ENCODE results near the gene CHCHD6.

Gene CHCHD6

DNA sequence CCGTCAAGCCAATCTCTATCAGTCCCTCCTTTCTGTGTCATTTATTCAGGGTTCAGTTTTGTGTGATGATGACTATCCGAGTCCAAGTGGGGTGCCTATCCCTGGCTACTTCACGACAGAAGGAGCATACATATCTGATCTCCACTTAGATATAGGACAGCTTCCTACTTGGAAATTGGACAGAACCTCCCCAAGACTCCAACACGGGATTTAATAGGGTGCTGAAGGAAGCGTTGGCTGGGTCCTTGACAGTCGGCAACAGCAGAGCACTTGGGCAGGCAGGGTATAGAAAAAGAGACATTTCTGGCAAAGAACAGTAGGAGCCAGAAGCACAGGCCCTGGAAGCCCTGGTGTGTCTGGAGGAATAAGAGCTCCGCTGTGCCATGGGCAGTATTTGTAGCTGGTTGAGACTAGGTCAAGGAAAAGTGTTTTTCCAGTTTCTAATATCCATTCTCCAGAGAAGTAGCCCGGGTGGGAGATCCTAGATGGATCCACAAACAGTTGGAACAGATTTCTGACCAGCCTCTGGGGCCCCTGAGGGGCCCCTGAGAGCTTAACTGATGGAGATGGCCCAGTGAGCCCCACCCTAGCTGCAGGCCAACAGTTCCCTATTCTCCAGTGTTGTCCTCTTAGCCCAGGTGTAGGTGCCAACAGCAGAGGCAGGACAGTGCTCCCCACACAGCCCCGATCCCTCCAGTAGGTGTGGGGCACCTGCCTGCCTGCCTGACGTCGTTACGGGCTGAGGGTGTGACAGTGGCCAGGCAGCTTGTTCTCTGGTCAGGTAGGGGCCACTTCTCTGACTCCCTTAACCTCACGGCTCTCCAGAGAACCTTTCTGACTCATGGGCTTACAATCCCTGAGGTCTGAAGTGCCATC lies 130.8 kb downstream of the CHCHD6 start:
- no peak for DNase-seq

DNA sequence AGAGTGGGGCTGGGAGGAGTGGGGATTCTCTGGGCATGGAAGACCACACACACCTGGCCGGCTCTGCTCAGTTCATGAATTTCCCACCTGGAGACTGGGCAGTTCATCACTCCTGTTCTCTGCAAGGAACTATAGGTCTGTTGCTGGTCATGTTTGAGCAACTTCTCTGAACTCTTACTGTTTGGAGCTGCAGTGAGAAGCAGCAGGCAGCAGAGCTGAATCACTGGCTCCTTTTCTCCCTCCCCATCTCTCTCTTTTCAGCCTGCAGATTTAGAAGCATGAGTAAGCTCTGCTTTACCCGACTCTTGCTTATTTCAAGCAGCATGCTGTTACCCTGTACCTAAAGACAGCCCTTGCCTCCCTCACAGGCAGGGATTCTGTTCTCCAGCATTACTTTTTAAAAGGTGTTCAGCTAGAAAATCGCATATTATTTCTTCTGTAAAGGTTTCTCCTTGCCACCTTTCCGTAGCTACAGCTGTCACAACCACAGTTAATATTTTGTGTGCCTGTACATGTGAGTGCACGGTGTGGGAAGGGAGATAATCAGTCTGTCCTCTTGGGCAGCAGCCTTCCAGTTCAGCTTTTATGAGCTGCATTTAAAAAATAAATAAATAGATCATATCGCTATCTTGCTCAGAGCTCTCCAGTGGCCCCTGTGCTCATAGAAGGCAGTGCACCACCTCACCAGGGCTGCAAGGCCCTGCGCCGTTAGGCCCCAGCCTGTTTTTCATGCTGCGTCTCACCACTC lies 131.6 kb downstream of the CHCHD6 start:
- no peak for DNase-seq

GRCh38 chr3:126836220-126836860 lies 132.3 kb downstream of the CHCHD6 start:
- DNase-seq: no peak

- DNase-seq: no peak
These were observed 133.7 kb downstream of the CHCHD6 start for GRCh38 chr3:126837773-126838172.

- no peak for DNase-seq
These were observed 142.1 kb downstream of the CHCHD6 start for GRCh38 chr3:126845920-126846715.

DNA sequence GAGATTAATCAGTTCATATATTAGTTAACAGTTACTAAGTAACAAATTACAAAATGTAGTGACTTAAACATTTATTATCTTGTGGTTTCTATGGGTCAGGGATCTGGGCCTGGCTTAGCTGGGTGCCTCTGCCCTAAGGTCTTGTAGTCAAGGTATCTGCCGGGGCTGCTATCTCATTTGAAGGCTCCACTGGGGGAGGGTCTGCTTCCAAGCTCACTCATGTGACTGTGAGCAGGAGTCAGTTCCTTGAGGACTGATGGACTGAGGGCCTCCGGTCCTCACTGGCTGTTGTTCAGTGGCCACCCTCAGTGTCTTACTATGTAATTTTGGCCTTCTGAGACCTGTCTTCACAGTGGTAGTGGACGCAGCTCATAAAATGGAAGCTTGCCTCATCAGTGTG lies 143.0 kb downstream of the CHCHD6 start:
- DNase-seq: no peak

- DNase-seq: no peak
These were observed 145.0 kb downstream of the CHCHD6 start for GRCh38 chr3:126848991-126849390.

DNA sequence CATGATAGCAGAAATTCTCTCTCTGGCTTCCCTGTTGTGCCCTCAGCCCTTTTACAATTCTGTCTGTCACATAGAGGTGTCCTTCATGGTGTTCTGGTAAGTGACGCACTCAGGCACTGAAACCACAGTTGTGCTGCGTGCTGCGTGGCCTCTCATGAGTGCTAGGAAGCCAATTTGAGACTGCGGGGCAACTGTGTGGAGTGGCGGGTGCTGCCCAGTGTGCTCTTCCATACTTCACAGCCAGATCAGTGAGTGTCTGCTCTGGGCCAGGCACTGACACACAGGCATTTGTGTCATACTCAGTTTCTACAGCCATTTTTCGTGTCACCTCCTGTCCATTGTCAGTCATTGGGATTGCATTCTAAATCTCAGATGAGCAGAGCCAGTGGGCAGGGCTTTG lies 145.7 kb downstream of the CHCHD6 start:
- DNase-seq: no peak

DNA sequence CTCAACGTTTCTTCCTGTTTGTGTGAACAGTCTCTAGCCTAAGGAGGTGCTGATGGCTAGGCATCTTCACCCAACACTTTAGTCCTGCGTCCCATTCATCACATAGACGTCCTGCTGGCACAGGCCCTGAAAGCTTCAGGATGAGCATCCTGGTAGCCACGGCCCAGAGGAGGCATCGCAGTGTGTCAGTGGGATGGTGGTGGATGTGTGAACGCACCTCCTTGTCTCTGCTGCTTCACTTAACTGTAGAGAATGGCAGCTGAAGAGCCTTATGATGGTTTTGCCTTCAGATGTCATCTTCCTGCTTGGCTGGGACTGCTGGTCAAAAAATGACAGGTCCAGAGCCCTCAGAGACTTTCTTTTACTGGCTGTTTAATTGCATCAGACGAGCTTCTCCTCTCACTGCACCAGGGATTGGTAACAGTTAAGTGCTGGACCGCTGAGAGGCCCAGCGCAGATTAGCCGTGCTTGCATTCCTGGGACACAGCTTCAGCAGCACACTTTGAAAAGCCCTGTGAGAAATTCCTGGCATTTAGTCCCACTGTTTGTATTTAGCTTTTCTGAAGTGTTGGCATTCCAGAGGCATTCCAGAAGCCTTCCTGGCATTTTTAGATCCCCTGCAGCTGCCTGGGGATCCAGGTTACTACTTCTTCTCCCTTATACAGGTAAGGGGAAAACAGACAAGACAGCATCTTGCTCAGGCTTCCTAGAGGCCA lies 146.5 kb downstream of the CHCHD6 start:
- DNase-seq: no peak

DNA sequence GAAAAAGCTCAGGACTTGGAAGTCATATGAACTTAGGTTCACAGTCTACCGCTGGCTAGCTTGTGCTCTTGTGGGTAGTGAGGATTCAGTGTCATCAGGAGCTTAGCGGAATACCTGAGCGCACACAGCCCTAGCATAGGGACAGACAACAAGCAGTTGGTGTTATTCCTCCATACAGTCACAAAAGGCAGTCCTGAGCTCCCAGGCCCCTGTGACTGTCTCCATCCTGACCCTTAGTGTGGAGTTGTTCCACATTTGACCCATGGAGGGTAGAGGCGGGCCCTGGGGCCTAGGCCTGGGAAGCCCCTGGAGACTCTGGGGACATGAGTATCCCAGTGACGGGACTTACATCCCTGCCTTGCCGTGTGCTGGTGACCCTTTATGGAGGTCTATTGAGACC lies 147.3 kb downstream of the CHCHD6 start:
- DNase-seq: no peak

DNA sequence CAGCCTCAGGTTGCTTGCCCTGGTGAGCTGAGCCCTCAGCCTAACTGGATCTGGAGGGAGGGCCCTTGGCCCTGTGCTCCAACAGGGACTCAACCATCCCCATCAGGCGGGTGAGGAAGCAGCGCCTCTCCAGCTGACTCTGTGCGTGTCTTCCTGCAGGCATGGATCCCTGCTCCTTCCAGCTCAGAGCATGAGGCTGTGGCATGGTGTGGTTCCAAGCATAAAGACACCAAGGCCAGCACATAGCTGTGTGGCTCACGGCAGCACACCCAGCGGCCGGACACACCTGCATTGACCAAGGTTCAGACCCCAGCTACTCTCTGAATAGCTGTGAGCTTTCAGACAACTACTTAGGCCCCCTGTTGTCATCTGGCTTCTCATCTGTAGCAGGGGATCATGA lies 147.9 kb downstream of the CHCHD6 start:
- DNase-seq: no peak

- DNase-seq: no peak
These were observed 148.5 kb downstream of the CHCHD6 start for GRCh38 chr3:126852511-126852910.

- DNase-seq: no peak
These were observed 150.6 kb downstream of the CHCHD6 start for GRCh38 chr3:126854666-126855065.

- DNase-seq: no peak
These were observed 151.3 kb downstream of the CHCHD6 start for GRCh38 chr3:126855374-126855773.

DNA sequence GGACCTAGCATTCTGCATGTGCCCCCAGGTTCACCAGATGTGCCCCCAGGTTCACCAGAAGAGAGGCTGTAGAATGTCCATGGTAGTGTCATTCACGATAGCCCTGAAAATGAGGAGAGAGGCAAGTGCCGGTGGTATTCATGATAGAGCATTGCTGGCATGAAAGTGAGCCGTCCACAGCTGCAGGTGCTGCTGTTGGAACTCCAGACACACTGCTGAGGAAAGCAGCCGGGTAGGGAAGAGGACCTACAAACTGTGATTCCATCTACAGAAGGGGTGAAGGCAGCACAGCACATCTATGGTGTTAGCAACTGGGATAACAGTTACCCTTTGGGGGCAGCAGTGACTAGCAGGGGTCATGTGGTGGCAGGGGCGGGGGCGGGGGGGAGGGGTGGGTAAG lies 153.9 kb downstream of the CHCHD6 start:
- no peak for DNase-seq

GRCh38 chr3:126858401-126858800 lies 154.4 kb downstream of the CHCHD6 start:
- no peak for DNase-seq

- no peak for DNase-seq
These were observed 154.8 kb downstream of the CHCHD6 start for GRCh38 chr3:126858887-126859286.

GRCh38 chr3:126859415-126860246 lies 155.6 kb downstream of the CHCHD6 start:
- no peak for DNase-seq

GRCh38 chr3:126865736-126866135 lies 161.7 kb downstream of the CHCHD6 start:
- no peak for DNase-seq

GRCh38 chr3:126866175-126866759 lies 162.2 kb downstream of the CHCHD6 start:
- DNase-seq: no peak

Measured in hematopoietic multipotent progenitor cell treated with erythropoietin and hydrocortisone succinate and interleukin-3 and kit ligand, for 6 days (in vitro differentiated cells).